ENCODE data around the gene BPHL.
"Not testable (repeated sequence)": the region's sequence is repeated elsewhere in the genome, so short reads cannot be mapped to it uniquely, and the experiment has no call there.

DNA sequence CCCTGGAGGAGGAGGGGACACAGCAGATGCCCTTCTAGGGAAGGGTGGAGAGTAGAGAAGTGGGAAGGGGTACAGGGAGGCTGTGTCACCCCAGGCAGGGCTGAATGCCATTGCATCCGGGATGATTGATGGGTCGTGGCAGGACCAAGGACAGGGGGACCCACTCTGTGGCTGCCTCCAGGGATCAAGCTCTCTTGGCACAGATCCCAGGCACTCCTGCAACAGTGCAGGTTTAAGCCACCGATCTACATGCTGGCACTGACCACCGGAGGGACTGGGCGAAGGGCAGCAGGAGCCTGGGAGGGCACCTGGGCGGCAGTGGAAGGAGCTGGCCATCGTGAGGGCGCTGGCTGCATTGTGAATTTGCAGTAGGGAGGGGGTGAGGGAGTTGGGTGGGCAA lies 61.4 kb downstream of the BPHL start:
- TF ChIP-seq POLR2A (IDR thresholded peaks at IDR 0.05); CTCF (IDR thresholded peaks at IDR 0.05); POLR2AphosphoS5 (IDR thresholded peaks at IDR 0.05; ENCODE audit: insufficient read depth in 1 of 2, low read depth in 1 of 2): not testable (repeated sequence)

All from vagina (tissue), 2 donors.